ENCODE data around the gene ARF1.

- TF ChIP-seq CTCF (tag by site-specific recombination; IDR thresholded peaks at IDR 0.05), result no peak
- no peak for TF ChIP-seq ZBTB49 (tag by site-specific recombination; IDR thresholded peaks at IDR 0.05; ENCODE audit: low read depth)
These were observed 4.8 kb upstream of the ARF1 start for GRCh38 chr1:228077565-228078330.

Data from HEK293 (cell line).